Hepatocyte (in vitro differentiated cells): ENCODE measurements around the gene CABP2. TPM values are rescaled to one million over a fixed set of nuclear protein-coding genes. Genes with fewer than 3 reads are reported as not detected.
"Not testable (repeated sequence)": the region's sequence is repeated elsewhere in the genome, so short reads cannot be mapped to it uniquely, and the experiment has no call there.

ENCODE experiments used
- DNase-seq: peaks from one replicate; pipeline ENCODE4 v3.0.0-alpha.2; 2016; ENCODE audit warnings: low spot score
- H2AFZ ChIP-seq: fragments of 200-600 bp; sonication (generic); 2 replicates; pipeline ENCODE4 v1.6.0; 2016; ENCODE audit warnings: antibody characterized with exemption, mild to moderate bottlenecking
- H3K27ac ChIP-seq: fragments of 200-600 bp; sonication (generic); 2 replicates; pipeline ENCODE4 v1.5.1; 2016; ENCODE audit warnings: mild to moderate bottlenecking
- H3K27me3 ChIP-seq: fragments of 200-600 bp; sonication (generic); 2 replicates; pipeline ENCODE4 v1.6.1; 2016
- H3K36me3 ChIP-seq: fragments of 200-600 bp; sonication (generic); replicated peaks from 2 replicates; pipeline ENCODE4 v1.5.1; 2016; ENCODE audit warnings: low read depth; ENCODE audit not compliant: insufficient read depth
- H3K4me1 ChIP-seq: fragments of 200-600 bp; sonication (generic); 2 replicates; pipeline ENCODE4 v1.5.1; 2016; ENCODE audit warnings: mild to moderate bottlenecking, moderate library complexity; ENCODE audit not compliant: insufficient read depth
- H3K4me2 ChIP-seq: fragments of 200-600 bp; sonication (generic); 2 replicates; pipeline ENCODE4 v1.6.0; 2016
- H3K4me3 ChIP-seq: fragments of 200-600 bp; sonication (generic); 2 replicates; pipeline ENCODE4 v1.5.1; 2016; ENCODE audit warnings: mild to moderate bottlenecking
- H3K79me2 ChIP-seq: fragments of 200-600 bp; sonication (generic); 2 replicates; pipeline ENCODE4 v1.6.0; 2017; ENCODE audit warnings: mild to moderate bottlenecking
- H3K9me2 ChIP-seq: fragments of 200-600 bp; sonication (generic); replicated peaks from 2 replicates; pipeline ENCODE4 v1.6.0; 2017; ENCODE audit warnings: mild to moderate bottlenecking; ENCODE audit not compliant: insufficient read depth
- H3K9me3 ChIP-seq: fragments of 200-600 bp; sonication (generic); 2 replicates; pipeline ENCODE4 v1.5.1; 2016; ENCODE audit warnings: low read depth, mild to moderate bottlenecking
- H4K20me1 ChIP-seq: fragments of 200-600 bp; sonication (generic); 2 replicates; pipeline ENCODE4 v1.6.0; 2016; ENCODE audit warnings: mild to moderate bottlenecking; ENCODE audit not compliant: insufficient read depth, poor library complexity, severe bottlenecking
- EZH2 ChIP-seq: fragments of 200-600 bp; sonication (generic); IDR thresholded peaks from 2 replicates; pipeline ENCODE4 v1.6.1; 2016; ENCODE audit warnings: antibody characterized with exemption, mild to moderate bottlenecking, borderline replicate concordance
- EZH2phosphoT487 ChIP-seq: fragments of 200-600 bp; sonication (generic); IDR thresholded peaks from one replicate; pipeline ENCODE4 v1.6.1; 2018; ENCODE audit warnings: antibody characterized with exemption, mild to moderate bottlenecking, low read depth, moderate library complexity; ENCODE audit not compliant: unreplicated experiment, severe bottlenecking
- WGBS: methylation state at CpG from one replicate; pipeline ENCODE4 v1.1.6; 2016; ENCODE audit warnings: low lambda C conversion rate; ENCODE audit errors: missing lambda C conversion rate; 5-methylcytosine and 5-hydroxymethylcytosine counted together
- polyA plus RNA-seq: library from polyadenylated mRNA; unstranded; fragments of >200 nt; fragmentation: Nextera tagmentation; extraction: Ambion mirVana; gene quantifications from 2 replicates; pipeline ENCODE4 v1.2.1, GENCODE V29; 2016
- total RNA-seq: library from RNA; depleted of rRNA; stranded (reverse); fragments of >200 nt; gene quantifications from 2 replicates; pipeline ENCODE4 v1.2.3, GENCODE V29; 2014
- TF ChIP-seq, protein P1 (sequence below): fragments of 200-600 bp; sonication (generic); IDR thresholded peaks from 2 replicates; pipeline ENCODE4 v1.5.1; 2016; ENCODE audit warnings: antibody characterized with exemption, mild to moderate bottlenecking; ENCODE audit not compliant: poor library complexity

Gene CABP2
- total and polyA plus RNA-seq, 2 experiments from 2014 or later, result not detected

DNA sequence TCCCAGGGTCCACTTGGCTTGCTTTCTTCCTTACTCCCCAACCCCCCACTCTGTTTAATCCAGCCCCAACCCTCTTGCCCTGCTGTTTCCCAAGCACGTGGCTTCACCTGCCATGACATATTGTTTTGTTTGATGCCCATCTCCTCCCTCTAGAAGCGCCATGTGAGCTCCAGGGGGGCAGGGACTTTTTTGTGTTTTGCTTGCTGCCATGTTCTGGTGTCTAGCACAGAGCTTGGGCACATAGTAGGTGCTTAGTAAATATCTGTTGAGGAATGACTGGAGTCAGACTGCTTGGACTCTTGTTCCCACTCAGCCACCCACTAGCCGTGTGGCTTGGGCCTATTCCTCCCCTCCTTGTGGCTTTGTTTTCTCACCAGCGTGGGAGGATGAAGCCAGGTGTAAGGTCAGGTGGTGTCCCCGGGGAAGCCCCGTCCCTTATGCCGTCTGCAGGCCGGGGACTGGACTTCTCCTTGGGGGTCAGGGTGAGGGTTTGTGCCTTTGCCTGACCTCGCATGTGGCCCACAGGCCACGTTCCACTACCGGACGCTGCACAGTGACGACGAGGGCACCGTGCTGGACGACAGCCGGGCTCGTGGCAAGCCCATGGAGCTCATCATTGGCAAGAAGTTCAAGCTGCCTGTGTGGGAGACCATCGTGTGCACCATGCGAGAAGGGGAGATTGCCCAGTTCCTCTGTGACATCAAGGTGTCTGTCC, 36.6 kb downstream of the CABP2 start:
- Histone ChIP-seq H3K4me3 (no peak overlapping the region), H3K9me3 (no peaks in the 10 kb centered on the region), H3K79me2 (peaks cover 26% of the 10 kb centered on the region), H3K36me3 (no peaks in the 10 kb centered on the region), H3K27ac (no peak overlapping the region), H3K9me2 (no peaks in the 10 kb centered on the region), H4K20me1 (no peaks in the 10 kb centered on the region), H3K27me3 (no peaks in the 10 kb centered on the region), H3K4me2 (no peak overlapping the region), H2AFZ (no peak overlapping the region), H3K4me1 (peaks cover 10% of the 10 kb centered on the region)
- DNase-seq, result no peak
- no peak for TF ChIP-seq EZH2phosphoT487
- TF ChIP-seq, protein P1, sequence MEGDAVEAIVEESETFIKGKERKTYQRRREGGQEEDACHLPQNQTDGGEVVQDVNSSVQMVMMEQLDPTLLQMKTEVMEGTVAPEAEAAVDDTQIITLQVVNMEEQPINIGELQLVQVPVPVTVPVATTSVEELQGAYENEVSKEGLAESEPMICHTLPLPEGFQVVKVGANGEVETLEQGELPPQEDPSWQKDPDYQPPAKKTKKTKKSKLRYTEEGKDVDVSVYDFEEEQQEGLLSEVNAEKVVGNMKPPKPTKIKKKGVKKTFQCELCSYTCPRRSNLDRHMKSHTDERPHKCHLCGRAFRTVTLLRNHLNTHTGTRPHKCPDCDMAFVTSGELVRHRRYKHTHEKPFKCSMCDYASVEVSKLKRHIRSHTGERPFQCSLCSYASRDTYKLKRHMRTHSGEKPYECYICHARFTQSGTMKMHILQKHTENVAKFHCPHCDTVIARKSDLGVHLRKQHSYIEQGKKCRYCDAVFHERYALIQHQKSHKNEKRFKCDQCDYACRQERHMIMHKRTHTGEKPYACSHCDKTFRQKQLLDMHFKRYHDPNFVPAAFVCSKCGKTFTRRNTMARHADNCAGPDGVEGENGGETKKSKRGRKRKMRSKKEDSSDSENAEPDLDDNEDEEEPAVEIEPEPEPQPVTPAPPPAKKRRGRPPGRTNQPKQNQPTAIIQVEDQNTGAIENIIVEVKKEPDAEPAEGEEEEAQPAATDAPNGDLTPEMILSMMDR, result no peak
- no peak for TF ChIP-seq EZH2
- 94% methylated on average over 20 of the region's 20 CpGs for WGBS

DNA sequence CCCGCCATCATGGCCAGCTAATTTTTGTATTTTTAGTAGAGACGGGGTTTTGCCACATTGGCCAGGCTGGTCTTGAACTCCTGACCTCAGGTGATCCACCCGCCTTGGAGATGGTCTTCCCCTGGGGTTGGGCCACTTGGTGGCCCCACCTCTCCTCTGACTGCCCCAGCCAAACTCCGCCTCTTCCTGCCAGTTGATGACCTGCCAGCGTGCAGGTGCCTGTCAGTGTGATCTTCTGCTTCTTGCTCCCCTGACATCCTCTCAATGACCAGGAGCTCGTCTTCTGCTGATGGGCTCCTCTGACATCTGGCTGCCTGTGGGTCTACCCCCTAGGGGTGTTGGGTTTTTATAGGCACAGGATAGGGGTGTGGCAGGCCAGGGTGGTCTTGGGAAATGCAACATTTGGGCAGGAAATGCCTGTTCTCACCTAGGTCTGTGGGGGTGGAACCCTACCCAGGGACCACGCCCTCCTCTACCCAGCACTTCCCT, 37.3 kb downstream of the CABP2 start:
- H3K4me3 ChIP-seq, DNase-seq, H2AFZ ChIP-seq, H3K27ac ChIP-seq, H3K9me3 ChIP-seq, H4K20me1 ChIP-seq, H3K27me3 ChIP-seq, H3K4me2 ChIP-seq, H3K9me2 ChIP-seq, H3K36me3 ChIP-seq: not testable (repeated sequence)
- WGBS, result 97% methylated on average over 7 of the region's 7 CpGs
- Histone ChIP-seq H3K79me2 (peaks cover 26% of the 10 kb centered on the region), H3K4me1 (peaks cover 10% of the 10 kb centered on the region)

DNA sequence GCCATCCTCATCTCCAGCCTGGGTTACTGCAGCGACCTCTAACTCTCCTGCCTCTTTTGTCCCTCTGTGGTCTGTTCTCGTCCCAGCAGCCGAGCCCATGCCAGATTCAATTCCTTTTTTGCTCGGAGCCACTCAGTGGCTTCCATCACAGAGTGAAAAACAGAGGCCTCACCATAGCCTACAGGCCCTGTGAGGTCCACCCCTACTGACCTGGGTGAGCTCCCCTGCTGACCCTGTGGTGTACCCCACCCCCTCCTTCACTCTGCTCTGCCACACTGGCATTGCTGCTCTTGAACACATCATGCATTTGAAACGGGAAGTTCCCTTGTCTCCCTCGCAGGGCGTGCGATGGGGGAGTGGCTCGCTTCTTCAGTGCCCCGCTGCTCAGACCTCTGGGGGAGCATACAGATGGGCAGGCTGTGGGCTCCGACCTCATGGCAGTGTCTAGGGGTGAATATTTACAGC, 38.4 kb downstream of the CABP2 start:
- peaks cover 10% of the 10 kb centered on the region for H3K4me1 ChIP-seq
- H3K27me3 ChIP-seq, result no peaks in the 10 kb centered on the region
- no peak overlapping the region for H3K4me2 ChIP-seq
- no peak for DNase-seq
- no peaks in the 10 kb centered on the region for H3K36me3 ChIP-seq
- no peaks in the 10 kb centered on the region for H3K9me3 ChIP-seq
- no peaks in the 10 kb centered on the region for H4K20me1 ChIP-seq
- no peaks in the 10 kb centered on the region for H3K9me2 ChIP-seq
- WGBS, result 96% methylated on average over 11 of the region's 11 CpGs
- no peak overlapping the region for H2AFZ ChIP-seq
- H3K79me2 ChIP-seq, result peaks cover 26% of the 10 kb centered on the region
- TF ChIP-seq, protein P1, result no peak
- TF ChIP-seq EZH2 (no peak), EZH2phosphoT487 (no peak)
- no peak overlapping the region for H3K27ac ChIP-seq
- no peak overlapping the region for H3K4me3 ChIP-seq

DNA sequence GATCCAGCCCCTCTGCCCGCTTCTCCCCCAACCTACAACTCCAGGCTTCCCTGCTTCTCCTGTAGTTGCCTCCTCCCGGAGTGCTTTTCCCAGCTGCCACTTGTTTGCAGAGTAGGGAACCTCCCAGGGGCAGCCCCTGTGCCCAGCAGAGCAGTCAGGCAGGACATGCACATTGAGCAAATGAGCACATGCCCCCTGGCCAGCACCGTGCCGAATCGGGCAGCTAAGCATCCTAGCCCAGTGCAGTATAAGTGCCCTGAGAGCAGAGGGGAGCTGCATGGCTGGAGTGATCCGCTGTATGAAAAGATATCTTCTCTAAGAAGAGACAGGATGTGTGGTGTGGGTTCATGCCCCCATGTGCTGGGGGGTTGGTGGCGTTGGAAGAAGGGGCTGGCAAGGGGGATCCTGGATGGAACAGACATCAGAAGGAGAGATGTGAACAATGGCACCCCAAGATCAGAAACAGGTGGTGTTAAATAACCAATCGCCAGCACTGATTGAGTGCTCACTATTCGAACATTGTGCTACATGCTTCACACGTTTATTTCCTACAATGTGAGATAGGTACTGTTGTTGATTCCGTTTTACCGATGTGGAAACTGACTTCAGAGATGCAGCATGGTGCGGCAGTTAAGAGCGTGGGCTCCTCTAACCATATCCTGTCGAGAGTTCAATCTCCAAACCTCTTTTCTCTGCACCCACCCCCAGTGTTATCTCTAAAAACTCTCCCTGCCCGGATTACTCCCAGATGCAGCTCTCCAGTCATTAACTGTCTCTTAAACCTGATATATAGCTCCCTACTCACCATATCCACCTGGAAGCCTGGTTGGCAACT, 39.2 kb downstream of the CABP2 start:
- no peak for DNase-seq
- Histone ChIP-seq H3K27ac (no peak overlapping the region), H3K4me2 (peak overlapping the region; percentile 75), H3K36me3 (no peaks in the 10 kb centered on the region), H3K9me3 (no peaks in the 10 kb centered on the region), H4K20me1 (no peaks in the 10 kb centered on the region), H3K79me2 (peaks cover 26% of the 10 kb centered on the region), H3K9me2 (no peaks in the 10 kb centered on the region), H3K4me1 (peaks cover 10% of the 10 kb centered on the region), H3K27me3 (no peaks in the 10 kb centered on the region), H2AFZ (no peak overlapping the region), H3K4me3 (no peak overlapping the region)
- WGBS, result 87% methylated on average over 16 of the region's 16 CpGs
- TF ChIP-seq EZH2 (no peak), EZH2phosphoT487 (no peak)
- TF ChIP-seq, protein P1, result no peak
